T-helper 2 cell treated with Interferon-gamma antibody and Interleukin-4, amounts not matched to agents 100 ng/mL and 5 ng/mL, for 36 hours (primary cell): ENCODE data around the gene AMDHD2. TPM values are rescaled to one million over a fixed set of nuclear protein-coding genes. Genes with fewer than 3 reads are reported as not detected.
"Not testable (repeated sequence)": the region's sequence is repeated elsewhere in the genome, so short reads cannot be mapped to it uniquely, and the experiment has no call there.

Experiments used
- intact Hi-C: fragments of 100-400 bp; cut with micrococcal nuclease; formaldehyde crosslinking; loops from one replicate; pipeline ENCODE4 v1.15.1; 2023
- total RNA-seq: library from RNA; stranded (reverse); gene quantifications from 2 replicates; pipeline ENCODE4 v1.2.3, GENCODE V29; 2022

AMDHD2 gene, protein sequence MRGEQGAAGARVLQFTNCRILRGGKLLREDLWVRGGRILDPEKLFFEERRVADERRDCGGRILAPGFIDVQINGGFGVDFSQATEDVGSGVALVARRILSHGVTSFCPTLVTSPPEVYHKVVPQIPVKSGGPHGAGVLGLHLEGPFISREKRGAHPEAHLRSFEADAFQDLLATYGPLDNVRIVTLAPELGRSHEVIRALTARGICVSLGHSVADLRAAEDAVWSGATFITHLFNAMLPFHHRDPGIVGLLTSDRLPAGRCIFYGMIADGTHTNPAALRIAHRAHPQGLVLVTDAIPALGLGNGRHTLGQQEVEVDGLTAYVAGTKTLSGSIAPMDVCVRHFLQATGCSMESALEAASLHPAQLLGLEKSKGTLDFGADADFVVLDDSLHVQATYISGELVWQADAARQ
- 41.2 and 44.8 TPM in 2 replicates for total RNA-seq

DNA sequence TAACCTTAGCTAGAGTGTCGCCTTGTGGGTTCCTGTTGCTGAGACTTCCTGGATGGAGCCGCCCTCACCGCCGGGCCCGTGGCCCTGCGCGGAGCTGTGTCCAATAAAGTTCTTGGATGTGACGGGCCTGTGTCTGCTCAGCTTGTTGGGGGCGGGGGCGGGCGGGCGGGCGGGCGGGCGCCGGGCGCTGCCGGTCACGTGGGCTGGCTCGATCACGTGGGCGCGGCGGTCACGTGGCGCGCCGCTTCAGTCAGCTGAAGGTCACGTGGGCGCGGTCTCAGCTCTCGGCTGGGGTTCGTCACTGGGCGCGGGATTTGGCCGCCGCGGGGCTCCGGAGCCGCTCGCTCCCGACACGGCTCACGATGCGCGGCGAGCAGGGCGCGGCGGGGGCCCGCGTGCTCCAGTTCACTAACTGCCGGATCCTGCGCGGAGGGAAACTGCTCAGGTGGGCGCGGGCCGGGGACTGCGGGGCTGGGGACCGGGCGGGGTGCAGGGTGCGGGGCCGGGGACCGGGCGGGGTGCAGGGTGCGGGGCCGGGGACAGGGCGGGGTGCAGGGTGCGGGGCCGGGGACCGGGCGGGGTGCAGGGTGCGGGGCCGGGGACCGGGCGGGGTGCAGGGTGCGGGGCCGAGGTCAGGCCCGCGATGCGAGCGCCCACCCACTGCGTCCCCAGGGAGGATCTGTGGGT lies at the start of gene AMDHD2:
Gene AMDHD2 (plus strand): TSS at position 275 of the 687 bp plus-strand sequence. CDS start 88 bp downstream, at position 363.
- intact Hi-C loops, result loop anchor here (1.0 kb wide), 1 partner anchor 12 kb away; no protein-coding TSS in a partner anchor

DNA sequence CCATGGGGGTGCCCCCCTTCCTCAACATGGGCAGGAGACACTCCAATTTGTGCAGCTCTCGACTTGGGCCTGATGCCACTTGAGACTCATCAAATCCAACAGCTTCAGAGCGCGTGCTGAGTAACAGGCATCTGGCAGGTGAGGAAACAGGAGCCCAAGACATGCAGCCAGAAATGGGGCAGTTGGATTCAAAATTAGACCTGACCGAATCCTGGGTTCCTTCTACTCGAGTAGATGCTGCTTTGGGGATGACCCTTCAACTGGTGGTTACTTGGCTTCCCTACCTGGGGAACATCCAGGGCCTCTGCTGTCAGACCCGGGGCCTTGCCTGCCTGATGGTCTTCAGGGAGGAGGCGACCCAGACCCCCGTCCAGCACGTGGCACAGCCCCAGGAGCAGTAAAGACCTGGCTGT lies 49.6 kb upstream of the AMDHD2 start:
- intact Hi-C loops, result no loop called here

DNA sequence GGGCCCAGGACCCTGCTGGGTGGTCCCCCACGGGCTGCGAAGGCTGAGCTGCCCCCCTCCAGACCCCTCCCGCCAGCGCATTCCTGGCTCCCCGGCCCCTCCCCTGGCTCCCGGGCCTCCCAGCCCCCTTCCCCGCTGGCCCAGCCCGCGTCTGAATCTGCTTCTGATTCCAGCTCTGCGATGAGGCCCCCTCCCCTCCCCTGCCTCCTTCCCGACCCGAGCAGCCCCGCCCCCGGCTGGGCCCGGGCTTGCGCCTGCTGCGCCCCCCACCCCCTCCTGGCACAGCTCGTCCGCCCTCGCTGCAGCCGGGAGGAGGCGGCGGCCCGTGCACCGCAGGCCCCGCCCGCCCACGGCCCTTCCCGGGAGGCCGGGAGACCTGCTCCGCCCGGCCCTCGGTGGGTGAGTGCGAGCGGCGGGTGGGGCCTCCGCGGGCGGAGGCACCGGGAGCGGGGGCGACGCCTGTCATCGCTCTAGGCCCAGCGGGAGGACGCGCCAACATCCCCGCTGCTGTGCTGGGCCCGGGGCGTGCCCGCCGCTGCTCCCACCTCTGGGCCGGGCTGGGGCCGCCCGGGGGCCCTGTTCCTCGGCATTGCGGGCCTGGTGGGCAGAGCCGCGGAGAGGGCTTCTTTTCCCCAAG lies 49.0 kb upstream of the AMDHD2 start, which contains the start of gene NTN3:
Gene NTN3 (plus strand): TSS at position 282 of the 637 bp plus-strand sequence. CDS start 405 bp downstream, outside the sequence.
- intact Hi-C loops, result no loop called here

DNA sequence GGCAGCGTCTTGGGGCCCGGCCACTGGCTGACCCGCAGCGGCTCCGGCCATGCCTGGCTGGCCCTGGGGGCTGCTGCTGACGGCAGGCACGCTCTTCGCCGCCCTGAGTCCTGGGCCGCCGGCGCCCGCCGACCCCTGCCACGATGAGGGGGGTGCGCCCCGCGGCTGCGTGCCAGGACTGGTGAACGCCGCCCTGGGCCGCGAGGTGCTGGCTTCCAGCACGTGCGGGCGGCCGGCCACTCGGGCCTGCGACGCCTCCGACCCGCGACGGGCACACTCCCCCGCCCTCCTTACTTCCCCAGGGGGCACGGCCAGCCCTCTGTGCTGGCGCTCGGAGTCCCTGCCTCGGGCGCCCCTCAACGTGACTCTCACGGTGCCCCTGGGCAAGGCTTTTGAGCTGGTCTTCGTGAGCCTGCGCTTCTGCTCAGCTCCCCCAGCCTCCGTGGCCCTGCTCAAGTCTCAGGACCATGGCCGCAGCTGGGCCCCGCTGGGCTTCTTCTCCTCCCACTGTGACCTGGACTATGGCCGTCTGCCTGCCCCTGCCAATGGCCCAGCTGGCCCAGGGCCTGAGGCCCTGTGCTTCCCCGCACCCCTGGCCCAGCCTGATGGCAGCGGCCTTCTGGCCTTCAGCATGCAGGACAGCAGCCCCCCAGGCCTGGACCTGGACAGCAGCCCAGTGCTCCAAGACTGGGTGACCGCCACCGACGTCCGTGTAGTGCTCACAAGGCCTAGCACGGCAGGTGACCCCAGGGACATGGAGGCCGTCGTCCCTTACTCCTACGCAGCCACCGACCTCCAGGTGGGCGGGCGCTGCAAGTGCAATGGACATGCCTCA lies 48.3 kb upstream of the AMDHD2 start:
- intact Hi-C loops, result no loop called here

DNA sequence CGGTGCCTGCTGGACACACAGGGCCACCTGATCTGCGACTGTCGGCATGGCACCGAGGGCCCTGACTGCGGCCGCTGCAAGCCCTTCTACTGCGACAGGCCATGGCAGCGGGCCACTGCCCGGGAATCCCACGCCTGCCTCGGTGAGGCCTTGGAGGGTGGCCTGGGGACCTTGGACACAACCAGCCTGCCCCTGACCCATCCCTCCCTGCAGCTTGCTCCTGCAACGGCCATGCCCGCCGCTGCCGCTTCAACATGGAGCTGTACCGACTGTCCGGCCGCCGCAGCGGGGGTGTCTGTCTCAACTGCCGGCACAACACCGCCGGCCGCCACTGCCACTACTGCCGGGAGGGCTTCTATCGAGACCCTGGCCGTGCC lies 47.7 kb upstream of the AMDHD2 start:
- intact Hi-C loops, result no loop called here

DNA sequence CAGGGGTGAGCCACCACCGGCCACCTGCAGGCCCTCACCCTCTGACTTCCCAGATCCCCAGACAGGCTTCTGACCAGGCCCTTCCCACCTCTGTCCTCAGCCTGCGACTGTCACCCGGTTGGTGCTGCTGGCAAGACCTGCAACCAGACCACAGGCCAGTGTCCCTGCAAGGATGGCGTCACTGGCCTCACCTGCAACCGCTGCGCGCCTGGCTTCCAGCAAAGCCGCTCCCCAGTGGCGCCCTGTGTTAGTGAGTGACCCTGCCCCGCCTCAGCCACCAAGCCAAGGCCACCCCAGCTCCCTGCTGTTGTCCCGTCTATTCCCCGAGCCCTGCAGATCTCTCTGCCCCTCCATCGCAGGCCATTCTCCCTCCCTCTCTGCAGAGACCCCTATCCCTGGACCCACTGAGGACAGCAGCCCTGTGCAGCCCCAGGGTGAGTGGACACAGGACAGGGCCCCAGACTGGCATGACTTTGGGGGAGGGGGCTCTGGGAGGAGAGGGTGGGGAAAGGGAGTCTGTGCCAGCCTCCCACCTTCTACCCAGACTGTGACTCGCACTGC lies 47.2 kb upstream of the AMDHD2 start:
- intact Hi-C loops, result no loop called here

DNA sequence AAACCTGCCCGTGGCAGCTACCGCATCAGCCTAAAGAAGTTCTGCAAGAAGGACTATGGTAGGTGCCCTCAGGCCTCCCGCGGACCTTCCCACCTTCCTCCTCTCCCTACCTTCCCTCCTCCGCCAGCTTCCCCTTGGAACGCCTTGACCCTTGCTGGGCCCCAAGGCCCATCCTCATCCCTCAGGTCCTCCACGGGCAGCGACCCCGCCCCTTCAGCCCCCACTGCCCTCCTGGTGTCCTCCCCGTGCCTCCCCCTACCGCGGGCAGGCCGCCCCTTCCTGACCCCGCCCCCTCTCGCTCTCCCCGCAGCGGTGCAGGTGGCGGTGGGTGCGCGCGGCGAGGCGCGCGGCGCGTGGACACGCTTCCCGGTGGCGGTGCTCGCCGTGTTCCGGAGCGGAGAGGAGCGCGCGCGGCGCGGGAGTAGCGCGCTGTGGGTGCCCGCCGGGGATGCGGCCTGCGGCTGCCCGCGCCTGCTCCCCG lies 46.7 kb upstream of the AMDHD2 start:
- intact Hi-C loops, result no loop called here

DNA sequence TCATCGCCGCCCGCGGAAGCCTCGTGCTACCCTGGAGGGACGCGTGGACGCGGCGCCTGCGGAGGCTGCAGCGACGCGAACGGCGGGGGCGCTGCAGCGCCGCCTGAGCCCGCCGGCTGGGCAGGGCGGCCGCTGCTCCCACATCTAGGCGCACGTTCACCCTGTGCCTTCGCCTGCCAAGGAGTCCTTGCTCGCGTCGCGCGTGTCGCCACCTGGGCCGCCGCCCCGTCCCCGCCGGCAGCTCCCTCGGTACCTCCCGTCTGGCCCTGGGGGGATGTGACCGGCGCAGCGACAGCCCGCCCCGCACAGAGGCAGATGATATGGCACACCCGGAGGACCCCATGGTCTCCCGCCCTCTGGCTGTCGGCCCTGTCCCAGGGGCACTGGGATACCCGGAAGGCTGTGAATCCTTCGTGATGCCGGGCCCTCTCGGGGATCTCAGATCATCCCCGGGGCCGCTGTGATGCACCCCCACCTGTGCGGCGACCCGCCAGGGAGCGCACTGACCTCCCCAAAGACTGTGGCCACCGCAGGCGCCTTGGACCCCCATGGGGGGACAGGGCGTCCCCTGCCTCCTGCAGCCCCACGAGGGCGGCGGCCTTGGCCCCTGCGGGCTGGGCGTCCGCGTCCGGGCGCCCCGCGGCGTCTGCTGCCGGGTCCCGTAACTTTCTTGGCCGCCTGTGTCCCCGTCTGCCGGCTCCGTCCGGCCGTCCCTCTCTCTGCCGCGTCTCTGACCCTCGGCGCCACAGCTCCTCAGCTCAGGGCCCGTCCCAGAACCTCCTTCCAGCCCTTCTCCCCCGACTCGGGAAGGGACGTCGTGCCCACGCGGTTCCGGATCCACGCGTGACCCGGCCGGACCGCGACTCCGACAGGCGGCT lies 45.9 kb upstream of the AMDHD2 start:
- intact Hi-C loops, result loop anchor here (1.0 kb wide), 1 partner anchor 15 kb away; no protein-coding TSS in a partner anchor

DNA sequence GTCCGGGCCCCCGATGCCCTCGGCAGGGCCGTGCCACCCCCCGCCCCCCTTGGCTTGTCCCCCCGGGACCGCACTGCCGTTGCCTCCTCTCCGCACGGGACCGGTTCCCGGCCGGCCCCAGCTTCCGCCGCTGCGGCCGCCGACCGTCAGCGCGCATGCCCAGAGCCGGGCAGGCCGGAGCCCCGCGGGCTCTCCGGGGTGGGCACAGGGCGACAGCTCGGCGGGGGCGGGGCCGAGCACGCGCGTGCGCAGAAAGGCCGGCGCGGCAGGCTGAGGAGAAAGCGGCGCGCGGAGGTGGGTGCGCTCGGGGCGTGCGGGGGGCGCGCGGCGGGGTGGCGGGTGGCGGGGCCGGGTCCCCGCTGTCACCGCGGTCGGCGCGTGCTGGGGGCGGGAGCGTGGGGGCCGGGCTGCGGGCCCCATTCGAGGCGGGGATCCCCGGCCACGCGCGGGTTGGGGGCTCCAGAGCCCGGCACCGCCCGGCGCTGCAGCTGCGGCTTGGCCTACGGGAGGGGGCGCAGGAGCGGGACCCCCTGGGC lies 45.2 kb upstream of the AMDHD2 start, which contains the start of gene TBC1D24:
Gene TBC1D24 (plus strand): TSS at position 251 of the 536 bp plus-strand sequence. CDS start 21,022 bp downstream, outside the sequence.
- intact Hi-C loops, result loop anchor here (1.0 kb wide), 1 partner anchor 16 kb away; no protein-coding TSS in a partner anchor

DNA sequence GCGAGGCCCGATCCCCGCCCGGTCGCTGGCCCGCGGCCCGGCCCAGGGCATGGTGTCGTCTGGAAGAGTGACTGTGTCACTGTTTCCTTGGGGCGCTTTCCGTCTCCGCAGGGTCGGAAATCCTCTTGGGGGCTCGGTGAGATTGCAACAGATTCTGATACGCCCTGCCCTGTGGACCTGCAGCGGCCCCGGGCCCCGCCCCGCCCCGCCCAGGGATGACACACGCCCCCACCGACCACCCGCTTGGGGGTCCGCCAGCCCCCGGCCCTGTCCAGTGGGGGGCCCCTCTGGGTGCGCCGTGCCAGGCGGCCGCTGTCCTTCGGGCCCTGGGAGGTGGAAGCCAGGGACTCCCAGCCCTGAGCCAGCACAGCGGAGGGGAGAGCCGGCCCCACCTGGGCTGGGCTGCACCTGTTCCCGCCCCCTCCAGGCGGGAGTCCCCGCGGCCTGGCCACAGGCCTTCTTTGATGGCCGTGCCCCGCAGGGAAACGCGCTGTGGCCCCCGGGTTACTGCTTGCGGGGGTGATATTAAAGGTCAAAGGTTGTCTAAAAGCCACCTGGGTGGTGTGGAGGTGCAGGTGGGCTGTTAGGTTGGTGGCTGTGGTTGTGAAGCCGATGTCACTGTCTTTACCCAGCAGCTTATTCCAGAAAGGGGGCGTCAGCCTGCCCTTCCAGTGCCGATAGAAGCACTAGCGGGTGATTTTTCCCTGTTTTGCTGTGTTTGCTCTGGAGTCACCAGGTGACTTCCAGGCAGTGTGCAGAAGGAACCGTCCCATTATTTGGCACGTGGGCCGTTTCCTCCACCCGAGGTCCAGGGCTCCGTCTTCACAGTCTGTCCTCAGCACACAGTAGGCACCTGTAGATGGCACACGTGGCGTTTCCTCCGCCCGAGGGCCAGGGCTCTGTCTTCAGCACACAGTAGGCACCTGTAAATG lies 44.5 kb upstream of the AMDHD2 start:
- intact Hi-C loops, result no loop called here

DNA sequence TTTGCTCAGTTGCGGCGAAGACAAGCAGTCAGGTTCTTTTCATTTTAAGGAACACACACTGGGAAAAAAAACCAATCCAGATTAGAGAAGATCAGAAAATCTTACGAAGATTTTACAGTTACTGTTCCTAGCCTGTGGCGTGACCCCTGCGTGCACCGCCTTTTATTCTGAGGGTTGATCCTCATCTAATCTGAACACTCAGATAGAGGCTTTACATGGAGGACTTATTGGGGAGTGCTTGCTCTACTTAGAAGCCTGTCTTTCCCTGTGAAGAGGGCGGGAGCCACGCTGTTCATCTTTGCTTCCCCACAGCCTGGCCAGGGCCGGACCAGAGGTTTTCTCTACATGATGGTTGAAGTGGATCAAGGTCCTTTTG lies 43.8 kb upstream of the AMDHD2 start:
- intact Hi-C loops, result no loop called here

DNA sequence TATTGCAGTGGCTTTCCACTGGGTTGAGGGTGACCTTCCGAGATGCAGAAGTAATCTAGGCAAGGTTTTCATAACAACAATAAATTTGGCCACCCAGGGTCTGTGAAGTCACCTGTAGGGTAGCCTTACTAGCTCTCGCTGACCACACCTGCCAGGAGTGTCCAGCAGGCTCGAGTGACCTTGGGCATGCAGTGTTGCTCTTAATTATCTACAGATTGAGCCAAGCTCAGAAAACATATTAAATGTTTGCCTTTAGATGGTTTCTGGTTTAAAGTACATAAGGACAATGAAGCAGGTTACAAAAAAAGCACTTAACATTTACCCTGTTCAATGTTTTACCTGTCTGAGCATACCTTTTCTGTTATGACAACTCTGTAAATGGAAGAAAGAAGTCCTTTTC lies 43.4 kb upstream of the AMDHD2 start:
- intact Hi-C loops, result no loop called here

DNA sequence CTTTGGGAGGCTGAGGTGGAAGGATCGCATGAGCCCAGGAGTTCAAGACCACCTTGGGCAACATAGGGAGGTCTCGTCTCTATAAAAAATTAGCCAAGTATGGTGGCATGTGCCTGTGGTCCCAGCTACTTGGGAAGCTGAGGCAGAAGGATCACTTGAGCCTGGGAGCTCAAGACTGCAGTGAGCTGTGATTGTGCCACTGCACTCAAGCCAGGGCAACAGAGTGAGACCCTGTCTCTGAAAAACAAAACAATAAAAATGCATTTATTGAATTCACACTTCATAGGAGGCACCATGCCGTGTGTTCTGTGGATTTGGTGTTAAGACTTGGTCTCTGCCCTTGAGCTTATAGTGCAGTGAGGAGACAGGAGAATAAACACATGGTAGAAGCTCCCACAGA lies 42.8 kb upstream of the AMDHD2 start:
- intact Hi-C loops, result no loop called here

DNA sequence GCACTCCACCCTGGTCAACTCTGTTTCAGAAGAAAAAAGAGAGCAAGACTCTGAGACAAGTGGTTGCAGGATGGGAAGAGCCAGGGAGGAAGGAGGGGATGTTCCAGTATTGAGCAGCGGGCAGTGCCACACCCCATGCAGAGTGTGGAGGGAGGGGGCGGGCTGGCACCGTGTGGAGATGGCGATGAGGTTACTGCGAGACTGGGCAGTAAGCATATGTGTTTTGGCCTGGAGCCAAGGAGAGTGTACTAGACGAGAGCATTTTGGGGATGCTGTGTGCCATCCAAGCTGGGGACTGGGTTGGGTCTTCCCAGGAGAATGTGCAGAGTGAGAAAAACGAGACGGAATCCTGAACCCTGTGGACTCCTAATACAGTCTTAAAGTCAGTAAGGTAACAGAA lies 41.9 kb upstream of the AMDHD2 start:
- intact Hi-C loops, result no loop called here

DNA sequence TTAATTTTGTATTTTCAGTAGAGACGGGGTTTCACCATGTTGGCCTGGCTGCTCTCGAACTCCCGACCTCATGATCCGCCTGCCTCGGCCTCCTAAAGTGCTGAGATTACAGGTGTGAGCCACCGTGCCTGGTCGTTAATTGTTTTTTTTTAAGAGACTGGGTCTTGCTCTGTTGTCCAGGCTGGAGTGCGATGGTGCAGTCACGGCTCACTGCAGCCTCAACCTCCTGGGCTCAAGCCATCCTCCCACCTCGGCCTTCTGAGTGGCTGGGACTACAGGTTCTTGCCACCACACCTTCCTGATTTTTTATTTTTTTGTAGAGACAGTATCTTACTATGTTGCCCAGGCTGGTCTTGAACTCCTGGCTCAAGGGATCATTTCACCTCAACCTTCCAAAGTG lies 40.2 kb upstream of the AMDHD2 start:
- intact Hi-C loops, result not testable (repeated sequence)

DNA sequence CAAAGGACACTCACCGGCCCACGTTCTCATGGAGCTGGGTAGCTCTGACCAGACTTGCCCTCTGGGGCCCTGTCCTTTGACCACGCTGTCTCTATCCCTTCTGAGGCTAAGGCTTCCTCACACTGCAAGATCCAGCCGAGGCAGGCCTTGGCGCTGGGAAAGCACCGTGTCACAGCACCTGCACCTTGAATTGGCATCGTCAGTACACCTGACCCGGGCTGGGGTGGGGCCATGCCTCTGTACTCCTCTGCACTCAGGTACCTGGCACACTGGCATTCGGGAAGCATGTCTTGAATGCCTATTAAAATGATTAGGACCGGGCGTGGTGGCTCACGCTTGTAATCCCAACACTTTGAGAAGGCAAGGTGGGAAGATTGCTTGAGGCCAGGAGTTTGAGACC lies 39.2 kb upstream of the AMDHD2 start:
- intact Hi-C loops, result no loop called here

DNA sequence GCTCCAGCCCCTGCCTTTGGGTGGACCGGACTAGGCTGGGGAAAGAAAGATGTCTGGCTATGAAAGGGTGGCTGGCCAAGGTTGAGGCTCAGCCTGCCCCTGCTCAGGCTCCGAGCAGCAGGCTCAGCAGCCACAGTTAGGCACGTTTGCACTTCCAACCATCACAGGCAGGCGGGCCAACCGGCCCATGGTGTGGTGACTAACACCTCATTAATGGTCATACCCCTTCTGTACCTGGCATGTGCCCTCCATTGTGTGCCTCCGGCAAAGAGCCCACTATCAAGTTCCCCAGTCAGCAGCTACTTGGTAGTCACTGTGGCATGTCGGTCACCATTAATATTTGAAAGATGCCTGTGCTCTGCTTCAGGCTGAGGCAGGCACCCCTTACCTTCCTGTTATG lies 38.5 kb upstream of the AMDHD2 start:
- intact Hi-C loops, result no loop called here

DNA sequence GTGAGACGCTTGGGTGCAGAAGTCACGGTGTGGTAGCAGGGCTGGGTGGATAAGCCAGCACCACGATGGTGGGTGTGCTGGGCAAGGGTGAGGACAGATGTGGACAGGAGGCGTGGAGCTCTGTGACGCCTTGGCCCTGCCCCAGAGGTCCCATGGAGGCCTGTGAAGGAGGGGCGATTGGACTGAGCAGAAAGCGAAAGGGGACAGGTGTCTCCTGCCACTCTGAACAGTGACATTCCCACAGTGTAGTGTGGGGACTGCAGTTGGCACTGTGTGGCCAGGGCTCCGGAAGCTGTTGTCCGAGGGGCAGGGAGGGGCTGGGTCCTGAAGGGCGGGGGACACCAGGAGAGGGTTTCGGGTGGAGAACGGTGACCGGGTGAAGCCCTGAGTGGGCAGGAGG lies 37.9 kb upstream of the AMDHD2 start:
- intact Hi-C loops, result no loop called here
